PC-3 (cell line): ENCODE results near the gene RASAL2.

Experiments
- CTCF ChIP-seq: fragments of 300-600 bp; sonication (generic); conservative IDR thresholded peaks from 2 replicates; pipeline ENCODE4 v1.5.1; 2017; ENCODE audit warnings: antibody characterized with exemption, low read depth, mild to moderate bottlenecking, low read length
- EZH2 ChIP-seq: fragments of 300-600 bp; sonication (generic); IDR thresholded peaks from one replicate; pipeline ENCODE4 v1.6.1; 2017; ENCODE audit warnings: antibody characterized with exemption, mild to moderate bottlenecking, low read length; ENCODE audit not compliant: unreplicated experiment

- TF ChIP-seq CTCF (no peak), EZH2 (no peak)
Observed at GRCh38 chr1:178241057-178241456, 147.2 kb downstream of the RASAL2 start.
